Measurements from ENCODE around the gene OXSM. TPM values are rescaled to one million over a fixed set of nuclear protein-coding genes. Genes with fewer than 3 reads are reported as not detected.

The OXSM gene
- total and polyA plus RNA-seq, 2 experiments from 2014 or later = 1.3 to 2.2 TPM

DNA sequence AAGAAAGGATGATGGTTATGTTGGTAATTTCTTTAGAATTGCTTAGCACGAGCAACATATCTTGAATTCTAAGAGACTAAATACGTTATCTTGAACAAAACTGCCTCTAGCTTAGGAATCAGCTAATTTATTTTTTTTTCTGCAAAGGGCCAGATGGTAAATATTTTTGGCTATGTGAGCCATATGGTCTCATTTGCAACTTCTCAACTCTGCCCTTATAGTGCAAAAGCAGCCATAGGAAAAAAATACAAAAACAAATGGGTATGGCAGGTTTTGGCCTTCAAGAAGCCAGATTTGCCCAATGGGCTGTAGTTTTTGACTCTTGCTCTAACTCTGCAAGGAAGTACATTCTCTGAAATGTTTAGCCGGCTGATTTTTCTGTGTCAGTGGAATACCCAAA lies 11.9 kb downstream of the OXSM start:
- H3K4me3 ChIP-seq = no peak overlapping the region
- H3K4me3 Mint-ChIP-seq = no peak overlapping the region

More for the DNA sequence above, 11.9 kb downstream of the OXSM start:
- TF ChIP-seq STAT1 (IDR thresholded peaks at IDR 0.05; ENCODE audit: unreplicated experiment) (no peak), NANOG (IDR thresholded peaks at IDR 0.05; ENCODE audit: borderline replicate concordance) (no peak), EZH2phosphoT487 (IDR thresholded peaks at IDR 0.05; ENCODE audit: unreplicated experiment) (no peak), ZNF114 (CRISPR knock-in tag; IDR thresholded peaks at IDR 0.05) (no peak), POLR2AphosphoS5 (IDR thresholded peaks at IDR 0.05; ENCODE audit: low read depth) (no peak), ZNF331 (CRISPR knock-in tag; IDR thresholded peaks at IDR 0.05; ENCODE audit: low read depth) (no peak)
- TF ChIP-seq, protein P1, sequence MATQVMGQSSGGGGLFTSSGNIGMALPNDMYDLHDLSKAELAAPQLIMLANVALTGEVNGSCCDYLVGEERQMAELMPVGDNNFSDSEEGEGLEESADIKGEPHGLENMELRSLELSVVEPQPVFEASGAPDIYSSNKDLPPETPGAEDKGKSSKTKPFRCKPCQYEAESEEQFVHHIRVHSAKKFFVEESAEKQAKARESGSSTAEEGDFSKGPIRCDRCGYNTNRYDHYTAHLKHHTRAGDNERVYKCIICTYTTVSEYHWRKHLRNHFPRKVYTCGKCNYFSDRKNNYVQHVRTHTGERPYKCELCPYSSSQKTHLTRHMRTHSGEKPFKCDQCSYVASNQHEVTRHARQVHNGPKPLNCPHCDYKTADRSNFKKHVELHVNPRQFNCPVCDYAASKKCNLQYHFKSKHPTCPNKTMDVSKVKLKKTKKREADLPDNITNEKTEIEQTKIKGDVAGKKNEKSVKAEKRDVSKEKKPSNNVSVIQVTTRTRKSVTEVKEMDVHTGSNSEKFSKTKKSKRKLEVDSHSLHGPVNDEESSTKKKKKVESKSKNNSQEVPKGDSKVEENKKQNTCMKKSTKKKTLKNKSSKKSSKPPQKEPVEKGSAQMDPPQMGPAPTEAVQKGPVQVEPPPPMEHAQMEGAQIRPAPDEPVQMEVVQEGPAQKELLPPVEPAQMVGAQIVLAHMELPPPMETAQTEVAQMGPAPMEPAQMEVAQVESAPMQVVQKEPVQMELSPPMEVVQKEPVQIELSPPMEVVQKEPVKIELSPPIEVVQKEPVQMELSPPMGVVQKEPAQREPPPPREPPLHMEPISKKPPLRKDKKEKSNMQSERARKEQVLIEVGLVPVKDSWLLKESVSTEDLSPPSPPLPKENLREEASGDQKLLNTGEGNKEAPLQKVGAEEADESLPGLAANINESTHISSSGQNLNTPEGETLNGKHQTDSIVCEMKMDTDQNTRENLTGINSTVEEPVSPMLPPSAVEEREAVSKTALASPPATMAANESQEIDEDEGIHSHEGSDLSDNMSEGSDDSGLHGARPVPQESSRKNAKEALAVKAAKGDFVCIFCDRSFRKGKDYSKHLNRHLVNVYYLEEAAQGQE (IDR thresholded peaks at IDR 0.05; ENCODE audit: unreplicated experiment) = no peak
- TF ChIP-seq, protein P2, sequence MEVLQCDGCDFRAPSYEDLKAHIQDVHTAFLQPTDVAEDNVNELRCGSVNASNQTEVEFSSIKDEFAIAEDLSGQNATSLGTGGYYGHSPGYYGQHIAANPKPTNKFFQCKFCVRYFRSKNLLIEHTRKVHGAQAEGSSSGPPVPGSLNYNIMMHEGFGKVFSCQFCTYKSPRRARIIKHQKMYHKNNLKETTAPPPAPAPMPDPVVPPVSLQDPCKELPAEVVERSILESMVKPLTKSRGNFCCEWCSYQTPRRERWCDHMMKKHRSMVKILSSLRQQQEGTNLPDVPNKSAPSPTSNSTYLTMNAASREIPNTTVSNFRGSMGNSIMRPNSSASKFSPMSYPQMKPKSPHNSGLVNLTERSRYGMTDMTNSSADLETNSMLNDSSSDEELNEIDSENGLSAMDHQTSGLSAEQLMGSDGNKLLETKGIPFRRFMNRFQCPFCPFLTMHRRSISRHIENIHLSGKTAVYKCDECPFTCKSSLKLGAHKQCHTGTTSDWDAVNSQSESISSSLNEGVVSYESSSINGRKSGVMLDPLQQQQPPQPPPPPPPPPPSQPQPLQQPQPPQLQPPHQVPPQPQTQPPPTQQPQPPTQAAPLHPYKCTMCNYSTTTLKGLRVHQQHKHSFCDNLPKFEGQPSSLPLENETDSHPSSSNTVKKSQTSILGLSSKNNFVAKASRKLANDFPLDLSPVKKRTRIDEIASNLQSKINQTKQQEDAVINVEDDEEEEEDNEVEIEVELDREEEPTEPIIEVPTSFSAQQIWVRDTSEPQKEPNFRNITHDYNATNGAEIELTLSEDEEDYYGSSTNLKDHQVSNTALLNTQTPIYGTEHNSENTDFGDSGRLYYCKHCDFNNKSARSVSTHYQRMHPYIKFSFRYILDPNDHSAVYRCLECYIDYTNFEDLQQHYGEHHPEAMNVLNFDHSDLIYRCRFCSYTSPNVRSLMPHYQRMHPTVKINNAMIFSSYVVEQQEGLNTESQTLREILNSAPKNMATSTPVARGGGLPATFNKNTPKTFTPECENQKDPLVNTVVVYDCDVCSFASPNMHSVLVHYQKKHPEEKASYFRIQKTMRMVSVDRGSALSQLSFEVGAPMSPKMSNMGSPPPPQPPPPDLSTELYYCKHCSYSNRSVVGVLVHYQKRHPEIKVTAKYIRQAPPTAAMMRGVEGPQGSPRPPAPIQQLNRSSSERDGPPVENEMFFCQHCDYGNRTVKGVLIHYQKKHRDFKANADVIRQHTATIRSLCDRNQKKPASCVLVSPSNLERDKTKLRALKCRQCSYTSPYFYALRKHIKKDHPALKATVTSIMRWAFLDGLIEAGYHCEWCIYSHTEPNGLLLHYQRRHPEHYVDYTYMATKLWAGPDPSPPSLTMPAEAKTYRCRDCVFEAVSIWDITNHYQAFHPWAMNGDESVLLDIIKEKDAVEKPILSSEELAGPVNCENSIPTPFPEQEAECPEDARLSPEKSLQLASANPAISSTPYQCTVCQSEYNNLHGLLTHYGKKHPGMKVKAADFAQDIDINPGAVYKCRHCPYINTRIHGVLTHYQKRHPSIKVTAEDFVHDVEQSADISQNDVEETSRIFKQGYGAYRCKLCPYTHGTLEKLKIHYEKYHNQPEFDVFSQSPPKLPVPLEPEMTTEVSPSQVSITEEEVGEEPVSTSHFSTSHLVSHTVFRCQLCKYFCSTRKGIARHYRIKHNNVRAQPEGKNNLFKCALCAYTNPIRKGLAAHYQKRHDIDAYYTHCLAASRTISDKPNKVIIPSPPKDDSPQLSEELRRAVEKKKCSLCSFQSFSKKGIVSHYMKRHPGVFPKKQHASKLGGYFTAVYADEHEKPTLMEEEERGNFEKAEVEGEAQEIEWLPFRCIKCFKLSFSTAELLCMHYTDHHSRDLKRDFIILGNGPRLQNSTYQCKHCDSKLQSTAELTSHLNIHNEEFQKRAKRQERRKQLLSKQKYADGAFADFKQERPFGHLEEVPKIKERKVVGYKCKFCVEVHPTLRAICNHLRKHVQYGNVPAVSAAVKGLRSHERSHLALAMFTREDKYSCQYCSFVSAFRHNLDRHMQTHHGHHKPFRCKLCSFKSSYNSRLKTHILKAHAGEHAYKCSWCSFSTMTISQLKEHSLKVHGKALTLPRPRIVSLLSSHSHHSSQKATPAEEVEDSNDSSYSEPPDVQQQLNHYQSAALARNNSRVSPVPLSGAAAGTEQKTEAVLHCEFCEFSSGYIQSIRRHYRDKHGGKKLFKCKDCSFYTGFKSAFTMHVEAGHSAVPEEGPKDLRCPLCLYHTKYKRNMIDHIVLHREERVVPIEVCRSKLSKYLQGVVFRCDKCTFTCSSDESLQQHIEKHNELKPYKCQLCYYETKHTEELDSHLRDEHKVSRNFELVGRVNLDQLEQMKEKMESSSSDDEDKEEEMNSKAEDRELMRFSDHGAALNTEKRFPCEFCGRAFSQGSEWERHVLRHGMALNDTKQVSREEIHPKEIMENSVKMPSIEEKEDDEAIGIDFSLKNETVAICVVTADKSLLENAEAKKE (CRISPR knock-in tag; IDR thresholded peaks at IDR 0.05) = no peak
- TF ChIP-seq, protein P3, sequence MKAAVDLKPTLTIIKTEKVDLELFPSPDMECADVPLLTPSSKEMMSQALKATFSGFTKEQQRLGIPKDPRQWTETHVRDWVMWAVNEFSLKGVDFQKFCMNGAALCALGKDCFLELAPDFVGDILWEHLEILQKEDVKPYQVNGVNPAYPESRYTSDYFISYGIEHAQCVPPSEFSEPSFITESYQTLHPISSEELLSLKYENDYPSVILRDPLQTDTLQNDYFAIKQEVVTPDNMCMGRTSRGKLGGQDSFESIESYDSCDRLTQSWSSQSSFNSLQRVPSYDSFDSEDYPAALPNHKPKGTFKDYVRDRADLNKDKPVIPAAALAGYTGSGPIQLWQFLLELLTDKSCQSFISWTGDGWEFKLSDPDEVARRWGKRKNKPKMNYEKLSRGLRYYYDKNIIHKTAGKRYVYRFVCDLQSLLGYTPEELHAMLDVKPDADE (IDR thresholded peaks at IDR 0.05) = no peak
- H3K9me2 ChIP-seq (ENCODE audit: insufficient read depth) = peaks cover 6% of the 10 kb centered on the region; the same call in 1 of the 2 replicates
- H3K27ac Mint-ChIP-seq = no peak overlapping the region
- no peak for ATAC-seq
- no peaks in the 10 kb centered on the region for H3K79me2 ChIP-seq (replicated peaks; ENCODE audit: insufficient read depth)
- H3K27me3 ChIP-seq (ENCODE audit: insufficient read depth) = no peaks in the 10 kb centered on the region
- H3K4me2 ChIP-seq = no peak overlapping the region
- no peaks in the 10 kb centered on the region for H3K27me3 Mint-ChIP-seq (ENCODE audit: insufficient read depth, low read depth, poor library complexity)
- no peaks in the 10 kb centered on the region for H3K4me1 ChIP-seq (ENCODE audit: insufficient read depth)
- H3F3A ChIP-seq (replicated peaks; ENCODE audit: low read depth) = no peaks in the 10 kb centered on the region
- no peak for DNase-seq (ENCODE audit: low spot score)
- no peaks in the 10 kb centered on the region for H3K36me3 Mint-ChIP-seq (ENCODE audit: low read depth)
- no peaks in the 10 kb centered on the region for H3K4me1 Mint-ChIP-seq
- no peaks in the 10 kb centered on the region for H4K20me1 ChIP-seq (replicated peaks; ENCODE audit: insufficient read depth)
- H3K36me3 ChIP-seq (ENCODE audit: insufficient read depth) = no peaks in the 10 kb centered on the region
- H3K9me3 Mint-ChIP-seq = no peaks in the 10 kb centered on the region
- H3K27ac ChIP-seq (ENCODE audit: low read depth) = no peak overlapping the region
- no peak overlapping the region for H2AFZ ChIP-seq
